ENCODE results near the gene USP36.

DNA sequence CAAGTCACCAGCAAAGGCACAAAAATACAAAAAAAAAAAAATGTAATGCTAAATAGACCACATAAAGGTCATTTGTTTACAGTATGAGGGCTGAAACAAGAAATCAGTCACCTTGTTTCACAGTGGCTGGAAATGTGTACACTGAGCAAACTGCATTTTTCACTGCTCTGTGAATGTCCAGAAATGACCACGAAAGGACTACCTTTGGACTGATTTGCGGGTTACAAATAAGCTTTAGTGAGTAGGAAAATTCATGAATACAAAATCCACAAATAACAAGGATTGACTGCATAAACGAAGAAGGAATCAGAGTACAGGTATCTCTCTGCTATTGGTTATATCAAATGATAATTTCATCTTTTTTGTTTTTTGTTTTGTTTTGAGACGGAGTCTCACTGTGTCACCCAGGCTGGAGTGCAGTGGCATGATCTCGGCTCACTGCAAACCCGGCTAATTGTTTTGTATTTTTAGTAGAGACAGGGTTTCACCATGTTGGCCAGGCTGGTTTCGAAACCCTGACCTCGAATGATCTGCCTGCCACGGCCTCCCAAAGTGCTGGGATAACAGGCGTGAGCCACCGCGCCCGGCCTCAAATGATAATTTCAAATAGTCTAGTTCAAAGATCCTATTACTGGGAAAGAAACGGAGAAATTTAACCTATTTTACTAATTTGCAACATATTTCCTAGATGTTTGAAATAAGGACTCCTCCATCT lies 89.0 kb downstream of the USP36 start:
- no peak for TF ChIP-seq CTCF (IDR thresholded peaks at IDR 0.05)
- no peak for TF ChIP-seq ZNF425 (CRISPR knock-in tag; conservative IDR thresholded peaks at IDR 0.05)
- TF ChIP-seq MYBL2 (CRISPR knock-in tag; IDR thresholded peaks at IDR 0.05): no peak
- no peak for TF ChIP-seq KAT7 (CRISPR knock-in tag; IDR thresholded peaks at IDR 0.05; ENCODE audit: borderline replicate concordance)
- no peak for TF ChIP-seq E2F4 (CRISPR knock-in tag; IDR thresholded peaks at IDR 0.05; ENCODE audit: borderline replicate concordance, low read depth)
- TF ChIP-seq, protein P1, sequence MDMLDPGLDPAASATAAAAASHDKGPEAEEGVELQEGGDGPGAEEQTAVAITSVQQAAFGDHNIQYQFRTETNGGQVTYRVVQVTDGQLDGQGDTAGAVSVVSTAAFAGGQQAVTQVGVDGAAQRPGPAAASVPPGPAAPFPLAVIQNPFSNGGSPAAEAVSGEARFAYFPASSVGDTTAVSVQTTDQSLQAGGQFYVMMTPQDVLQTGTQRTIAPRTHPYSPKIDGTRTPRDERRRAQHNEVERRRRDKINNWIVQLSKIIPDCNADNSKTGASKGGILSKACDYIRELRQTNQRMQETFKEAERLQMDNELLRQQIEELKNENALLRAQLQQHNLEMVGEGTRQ (CRISPR knock-in tag; IDR thresholded peaks at IDR 0.05): no peak
- no peak for TF ChIP-seq JUN (CRISPR knock-in tag; IDR thresholded peaks at IDR 0.05)
- no peak for TF ChIP-seq GABPB1 (CRISPR knock-in tag; IDR thresholded peaks at IDR 0.05)
- no peak for TF ChIP-seq CBFB (CRISPR knock-in tag; IDR thresholded peaks at IDR 0.05; ENCODE audit: low read depth)
- no peak for TF ChIP-seq TP53 (CRISPR knock-in tag; IDR thresholded peaks at IDR 0.05)
- no peak for TF ChIP-seq ARID4B (CRISPR knock-in tag; IDR thresholded peaks at IDR 0.05; ENCODE audit: borderline replicate concordance)
- no peak for TF ChIP-seq CREM (CRISPR knock-in tag; IDR thresholded peaks at IDR 0.05)
- TF ChIP-seq, protein P2, sequence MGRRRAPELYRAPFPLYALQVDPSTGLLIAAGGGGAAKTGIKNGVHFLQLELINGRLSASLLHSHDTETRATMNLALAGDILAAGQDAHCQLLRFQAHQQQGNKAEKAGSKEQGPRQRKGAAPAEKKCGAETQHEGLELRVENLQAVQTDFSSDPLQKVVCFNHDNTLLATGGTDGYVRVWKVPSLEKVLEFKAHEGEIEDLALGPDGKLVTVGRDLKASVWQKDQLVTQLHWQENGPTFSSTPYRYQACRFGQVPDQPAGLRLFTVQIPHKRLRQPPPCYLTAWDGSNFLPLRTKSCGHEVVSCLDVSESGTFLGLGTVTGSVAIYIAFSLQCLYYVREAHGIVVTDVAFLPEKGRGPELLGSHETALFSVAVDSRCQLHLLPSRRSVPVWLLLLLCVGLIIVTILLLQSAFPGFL (CRISPR knock-in tag; IDR thresholded peaks at IDR 0.05; ENCODE audit: borderline replicate concordance): no peak
- no peak for TF ChIP-seq TCF7 (CRISPR knock-in tag; IDR thresholded peaks at IDR 0.05; ENCODE audit: low read depth)
